Right lung (tissue), 5 donors: ENCODE data around the gene PPP5C. TPM values are rescaled to one million over a fixed set of nuclear protein-coding genes. Genes with fewer than 3 reads are reported as not detected.

Experiments used
- DNase-seq, 2 donors: peaks; one replicate each; pipeline ENCODE4 v3.0.0-alpha.2; 2013
- polyA plus RNA-seq, 5 donors: library from polyadenylated mRNA; unstranded; fragments of 120-200 nt; gene quantifications; one replicate each; pipeline versions ENCODE4 v1.2.1 to v1.2.3, GENCODE V29; 2013; ENCODE audit warnings: inconsistent platforms in 1 of 5, low replicate concordance in 1 of 5; ENCODE audit not compliant: insufficient read length in 5 of 5, insufficient read depth in 1 of 5

Gene PPP5C
- polyA plus RNA-seq, 5 donors: 95.7 to 107 (median 104) TPM

DNA sequence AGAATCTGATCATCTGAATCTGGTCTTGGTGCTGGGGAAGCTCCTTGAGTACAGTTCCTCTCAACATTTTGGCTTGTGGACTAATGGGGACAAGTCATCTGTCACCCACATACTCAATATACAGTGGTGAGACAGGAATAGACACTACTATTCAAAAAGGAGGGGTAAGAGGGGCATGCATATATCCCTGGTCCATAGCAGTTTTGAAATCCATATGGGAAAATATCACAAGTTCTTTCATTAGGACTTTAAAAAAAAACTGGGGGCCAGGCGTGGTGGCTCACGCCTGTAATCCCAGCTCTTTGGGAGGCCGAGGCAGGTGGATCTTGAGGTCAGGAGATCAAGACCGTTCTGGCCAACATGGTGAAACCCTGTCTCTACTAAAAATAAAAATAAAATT lies 20.3 kb upstream of the PPP5C start:
- DNase-seq: no peak

DNA sequence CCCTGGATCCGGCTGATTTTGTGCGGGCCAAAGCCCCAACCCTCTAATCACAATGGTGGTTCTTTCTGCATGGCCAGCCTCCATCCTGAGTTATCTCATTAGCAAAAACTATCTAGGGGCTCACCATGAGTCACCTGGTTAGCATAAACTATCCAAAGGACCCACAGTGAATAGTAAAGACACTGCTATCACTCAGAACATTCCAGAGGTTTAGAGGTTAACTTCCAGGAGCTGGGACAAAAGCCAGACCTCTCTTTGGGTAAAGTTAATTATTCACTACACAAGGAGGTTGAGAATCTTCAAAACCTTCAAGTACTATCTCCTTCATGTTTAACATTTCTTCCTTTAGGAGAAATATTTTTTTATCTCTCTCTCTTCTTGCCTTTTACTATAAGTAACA lies 18.8 kb upstream of the PPP5C start:
- DNase-seq: no peak

DNA sequence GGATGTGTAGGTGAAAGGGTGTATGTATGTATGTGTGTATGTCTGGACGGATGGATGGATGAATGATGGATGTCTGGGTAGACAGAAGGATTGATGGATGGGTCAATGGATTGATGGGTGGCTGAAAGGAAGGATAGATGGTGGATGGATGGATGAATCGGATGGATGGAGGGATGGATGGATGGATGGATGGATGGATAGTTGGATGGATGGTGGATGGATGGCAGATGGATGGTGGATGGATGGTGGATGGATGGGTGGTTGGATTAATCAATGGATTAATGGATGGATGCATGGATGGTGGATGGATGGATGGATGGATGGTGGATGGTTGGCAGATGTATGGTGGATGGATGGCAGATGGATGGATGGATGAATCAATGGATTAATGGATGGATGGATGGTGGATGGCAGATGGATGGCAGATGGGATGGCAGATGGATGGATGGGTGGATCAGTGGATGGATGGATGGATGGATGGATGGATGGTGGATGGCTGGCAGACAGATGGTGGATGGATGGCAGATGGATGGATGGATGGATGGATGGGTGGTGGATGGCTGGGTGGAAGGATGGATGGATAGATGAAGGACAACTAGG lies 16.5 kb upstream of the PPP5C start:
- no peak for DNase-seq

DNA sequence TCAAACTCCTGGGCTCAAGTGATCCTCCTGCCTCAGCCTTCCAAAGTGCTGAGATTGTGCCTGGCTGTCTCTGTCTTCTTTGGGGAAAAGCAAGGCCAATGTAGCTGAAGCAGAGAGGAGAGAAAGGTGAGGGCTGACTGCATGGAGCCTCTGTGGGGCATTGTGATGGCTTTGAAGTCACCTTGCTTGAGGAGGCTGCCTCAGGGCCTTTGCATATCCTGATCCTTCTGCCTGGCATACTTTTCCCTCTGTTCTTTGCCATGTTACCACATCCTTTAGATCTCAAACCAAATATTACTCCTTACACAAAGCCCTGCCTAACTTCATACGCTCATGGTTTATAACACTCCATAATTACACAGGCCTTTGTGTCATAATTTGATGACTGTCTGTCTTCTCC lies 9.4 kb upstream of the PPP5C start:
- no peak for DNase-seq

DNA sequence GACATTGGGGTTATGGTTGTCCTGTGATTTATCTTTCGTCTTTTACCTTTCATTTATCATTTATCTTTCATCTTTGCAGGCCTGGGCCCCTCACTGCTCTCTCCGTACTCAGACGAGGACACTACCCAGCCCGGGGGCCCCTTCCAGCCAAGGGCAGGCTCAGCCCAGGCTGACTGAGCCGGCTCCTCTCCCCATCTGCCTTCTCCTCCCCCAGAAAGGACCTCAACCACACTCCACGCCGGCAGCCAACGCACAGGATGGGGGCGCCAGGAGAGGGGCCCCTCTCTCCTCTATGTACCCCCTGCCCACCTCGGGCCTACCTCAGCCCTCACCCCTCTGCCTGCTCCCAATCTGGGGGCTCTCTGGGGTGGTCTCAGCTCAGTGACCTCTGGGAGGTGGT lies 7.4 kb upstream of the PPP5C start:
- no peak for DNase-seq

DNA sequence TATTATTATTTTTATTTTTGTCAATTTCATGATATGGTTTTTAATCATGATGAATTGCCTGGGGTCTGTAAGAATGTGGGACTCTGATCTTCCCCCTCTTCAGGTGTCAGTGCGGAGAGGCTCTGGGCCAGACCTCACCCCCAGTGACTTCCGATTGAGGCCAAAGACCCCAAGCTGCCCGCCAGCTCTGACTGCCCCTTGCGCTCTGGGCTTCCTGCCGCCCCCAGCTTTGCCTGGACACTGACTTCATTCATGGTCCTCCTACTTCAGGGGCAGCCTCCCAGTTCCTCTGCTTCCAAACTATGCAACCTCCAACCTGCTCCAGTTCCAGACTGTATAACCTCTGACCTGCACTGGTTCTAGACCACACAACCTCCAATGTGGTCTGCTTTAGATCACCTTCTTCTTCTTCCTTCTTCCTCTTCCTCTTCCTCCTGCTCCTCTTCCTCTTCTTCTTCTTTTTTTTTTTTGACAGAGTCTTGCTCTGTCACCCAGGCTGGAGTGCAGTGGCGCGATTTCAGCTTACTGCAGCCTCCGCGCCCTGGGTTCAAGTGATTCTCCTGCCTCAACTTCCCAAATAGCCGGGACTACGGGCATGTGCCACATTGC lies 6.7 kb upstream of the PPP5C start:
- no peak for DNase-seq

DNA sequence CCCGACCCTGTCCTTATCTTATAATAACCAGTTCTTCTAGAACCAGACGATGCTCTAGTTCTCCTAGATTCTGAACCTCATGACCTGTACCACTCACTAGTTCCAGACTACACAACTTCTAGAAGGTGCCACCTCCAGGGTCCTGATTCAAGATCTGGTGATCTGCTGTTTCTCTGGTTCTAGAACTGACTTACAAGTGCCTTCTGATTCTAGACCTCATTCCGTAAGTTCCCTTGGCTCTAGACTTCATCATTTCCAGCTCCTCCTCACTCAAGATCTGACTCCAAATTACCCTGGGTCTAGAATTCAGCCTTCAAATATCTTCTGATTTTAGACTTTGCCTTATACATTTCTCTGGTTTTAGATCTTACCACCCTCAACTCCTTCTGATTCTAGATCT lies 5.0 kb upstream of the PPP5C start:
- no peak for DNase-seq

DNA sequence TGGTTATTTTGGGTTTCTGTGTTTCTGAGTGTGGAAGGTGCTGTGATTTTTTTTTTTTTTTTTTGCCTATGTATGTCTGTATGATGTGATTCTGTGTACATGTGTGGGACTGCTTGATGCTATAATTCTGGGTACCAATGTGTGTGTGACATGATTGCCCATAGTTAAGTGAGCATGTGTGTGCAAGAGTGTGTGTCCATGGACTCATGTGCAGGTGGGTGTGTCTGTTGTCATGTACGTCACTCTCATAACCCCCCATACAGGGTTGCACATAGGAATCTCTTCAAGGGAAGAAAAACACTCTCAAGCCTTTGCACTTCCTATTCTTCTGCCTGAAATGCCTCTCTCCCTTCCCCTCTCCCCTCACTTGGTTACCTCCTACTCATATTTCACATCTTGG lies 2.5 kb upstream of the PPP5C start:
- no peak for DNase-seq

DNA sequence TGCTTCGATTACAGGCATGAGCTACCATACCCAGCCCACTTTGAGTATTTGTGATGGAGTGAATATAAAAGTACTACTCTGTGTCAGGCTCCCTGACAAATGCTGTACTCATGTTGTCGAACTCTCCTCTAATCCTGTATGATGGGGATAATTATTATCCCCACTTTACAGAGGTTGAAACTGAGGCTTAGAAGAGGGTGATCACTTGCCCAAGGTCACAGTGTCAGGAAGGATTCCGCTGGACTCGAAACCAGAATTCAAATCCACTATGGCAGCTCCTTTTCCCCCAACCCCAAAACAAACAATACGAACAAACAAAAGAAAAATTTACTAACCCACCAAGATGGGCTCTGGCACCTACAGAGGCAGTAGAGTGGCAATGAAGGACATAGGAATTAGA lies 1.7 kb upstream of the PPP5C start:
- no peak for DNase-seq

DNA sequence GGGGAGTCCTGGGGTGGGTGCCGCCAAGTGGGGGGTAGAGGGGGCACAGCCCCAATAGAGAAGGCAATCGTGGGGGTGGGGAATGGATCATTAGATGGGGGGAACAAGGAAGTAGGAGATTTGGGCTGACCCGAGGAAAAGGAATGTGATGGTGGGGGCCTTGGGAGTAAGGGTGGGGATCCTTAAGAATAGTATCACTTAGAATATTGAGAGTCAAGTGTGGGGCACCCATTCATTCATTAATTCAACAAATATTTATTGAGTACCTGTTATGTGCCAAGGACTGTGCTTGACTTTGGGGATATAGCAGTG lies 641 bp downstream of the PPP5C start:
- no peak for DNase-seq

DNA sequence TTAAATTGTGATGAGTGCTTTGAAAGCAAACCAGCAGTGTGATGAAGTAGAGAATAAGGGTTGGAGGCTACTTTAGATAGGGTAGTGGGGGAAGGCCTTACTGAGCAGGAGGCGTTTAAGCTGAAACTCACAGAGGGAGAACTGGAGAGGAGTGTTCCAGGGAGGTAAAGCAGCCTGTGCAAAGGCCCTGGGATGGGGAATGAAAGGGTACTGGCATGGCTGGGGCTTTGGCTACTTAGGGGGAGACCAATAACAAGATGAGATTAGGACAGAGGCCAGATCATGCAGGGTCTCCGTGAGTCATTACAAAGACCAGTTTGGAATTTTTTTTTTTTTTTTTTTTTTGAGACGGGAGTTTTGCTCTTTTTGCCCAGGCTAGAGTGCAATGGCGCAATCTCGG lies 1.1 kb downstream of the PPP5C start:
- DNase-seq: no peak

DNA sequence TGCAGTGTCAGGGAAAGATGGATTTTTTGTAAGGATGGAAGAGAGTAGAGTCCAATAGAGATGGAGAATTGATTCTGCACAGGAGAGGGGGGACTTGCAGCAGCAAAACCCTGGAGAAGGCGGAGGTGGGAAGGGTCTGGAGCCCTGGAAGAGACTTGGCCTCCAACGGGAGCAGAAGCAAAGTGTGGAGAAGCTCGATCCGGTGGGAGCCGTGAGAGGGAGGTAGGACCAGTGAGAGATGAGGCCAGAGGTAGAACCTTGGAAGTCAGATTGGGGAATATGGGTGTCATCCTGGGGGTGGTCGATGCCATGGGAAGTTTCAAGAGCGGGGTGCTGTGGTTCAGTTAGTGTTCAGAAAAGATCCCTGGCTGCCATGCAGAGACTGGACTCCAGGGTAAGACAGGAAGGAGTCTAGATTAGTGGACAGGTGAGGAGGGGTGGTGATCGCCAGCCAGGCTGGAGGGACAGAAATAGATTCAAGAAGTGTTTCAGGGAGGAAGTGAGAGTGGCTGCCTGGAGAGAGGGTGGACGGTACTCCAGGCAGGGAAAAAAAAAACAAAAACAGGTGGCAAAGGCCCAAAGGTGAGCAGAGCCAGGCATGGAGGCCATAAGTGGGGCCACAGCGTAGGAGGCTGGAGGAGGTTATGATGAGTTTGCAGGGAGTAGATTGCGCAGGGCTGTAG lies 2.6 kb downstream of the PPP5C start:
- DNase-seq: no peak

DNA sequence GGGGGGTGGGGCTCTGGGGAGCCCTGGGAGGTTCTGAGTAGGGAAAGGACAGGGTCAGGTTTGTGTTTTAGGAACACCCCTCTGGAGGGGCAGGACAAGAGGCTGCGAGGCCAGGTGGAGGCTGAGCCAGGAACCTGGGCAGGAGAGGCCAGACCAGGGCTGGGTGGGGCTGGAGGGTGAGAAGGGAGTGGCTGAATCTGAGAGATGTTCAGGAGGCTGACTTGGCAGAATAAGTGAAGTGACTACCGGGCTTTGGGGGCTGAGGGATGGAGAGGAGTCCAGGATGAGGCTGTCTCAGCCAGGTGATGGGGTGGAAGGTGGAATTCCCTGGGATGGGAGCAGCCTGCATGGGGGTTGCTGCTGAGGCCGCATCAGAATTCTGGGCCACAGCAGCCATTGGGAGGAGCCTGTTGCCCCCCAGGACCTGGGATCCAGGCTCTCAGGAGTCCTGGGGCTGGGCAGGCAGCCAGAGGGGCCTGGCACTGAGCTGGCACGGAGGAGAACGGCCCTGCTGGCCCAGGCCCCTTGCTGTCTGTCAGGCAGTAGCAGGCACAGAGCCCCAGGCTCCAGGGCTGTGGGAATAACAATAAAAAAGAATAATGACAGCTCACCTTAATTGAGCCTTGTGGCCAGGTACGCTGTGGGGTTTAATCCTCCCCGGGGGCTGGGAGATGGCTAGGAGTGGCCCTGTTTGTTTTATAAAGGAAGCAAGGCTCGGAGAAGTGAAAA lies 3.3 kb downstream of the PPP5C start:
- DNase-seq: no peak

DNA sequence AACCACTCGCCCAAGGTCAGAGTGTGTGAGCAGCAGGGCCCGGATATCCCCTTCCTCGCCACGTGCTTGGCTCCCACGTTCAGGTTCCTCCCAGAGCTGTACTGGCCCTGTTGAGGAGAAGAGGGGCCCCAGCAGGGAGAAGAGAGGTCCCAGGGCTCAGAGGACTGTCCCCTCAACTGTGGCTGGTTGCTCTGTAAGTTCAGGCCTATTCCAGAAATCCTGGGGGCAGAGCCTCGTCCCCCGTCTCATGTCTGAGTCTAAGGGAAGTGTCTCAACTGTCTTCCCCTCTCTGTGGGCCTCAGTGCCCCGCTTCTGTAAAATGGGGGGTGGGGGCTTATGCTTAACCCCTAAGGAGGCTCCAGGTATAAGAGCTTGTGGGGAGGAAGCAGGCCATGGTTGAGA lies 3.9 kb downstream of the PPP5C start:
- no peak for DNase-seq

DNA sequence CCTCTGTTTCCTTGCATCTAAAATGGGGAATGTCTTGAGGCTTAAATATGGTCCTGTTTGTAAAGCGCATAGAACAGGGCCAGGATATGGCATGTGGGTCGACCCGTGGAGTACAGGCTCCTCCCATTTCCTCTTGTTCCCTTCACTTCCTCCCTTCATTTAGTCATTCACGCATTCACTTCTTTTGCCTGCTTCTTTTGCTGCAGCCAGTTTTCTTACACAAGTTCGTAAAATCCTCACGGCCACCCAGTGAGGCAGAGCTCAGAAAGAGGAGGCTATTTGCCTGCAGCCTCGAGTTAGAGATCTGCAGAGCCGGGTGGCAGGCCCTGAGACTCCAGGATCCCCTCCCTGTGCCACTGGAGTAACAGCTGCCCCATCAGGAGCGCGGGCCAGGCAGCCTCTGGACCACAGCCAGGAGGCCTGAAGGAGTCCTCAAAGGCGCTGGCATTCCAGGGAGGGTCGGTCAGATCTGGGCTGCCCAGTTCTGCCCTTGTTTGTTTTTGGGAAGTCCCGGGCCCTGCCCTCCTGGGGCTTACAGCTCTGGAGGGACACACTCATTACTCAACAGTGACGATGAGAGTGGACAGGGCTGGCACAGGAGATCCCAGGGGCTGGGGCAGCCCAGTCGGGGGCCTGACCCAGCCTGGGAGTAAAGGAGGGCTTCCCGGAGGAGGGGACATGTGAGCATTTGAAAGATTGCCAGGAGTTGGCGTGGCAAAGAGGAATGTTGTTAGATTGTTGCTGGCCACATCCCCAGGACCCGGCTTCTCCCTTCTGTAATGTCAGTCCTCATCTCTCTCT lies 4.6 kb downstream of the PPP5C start:
- peak in 1 of 2 donors; percentile 40 for DNase-seq

DNA sequence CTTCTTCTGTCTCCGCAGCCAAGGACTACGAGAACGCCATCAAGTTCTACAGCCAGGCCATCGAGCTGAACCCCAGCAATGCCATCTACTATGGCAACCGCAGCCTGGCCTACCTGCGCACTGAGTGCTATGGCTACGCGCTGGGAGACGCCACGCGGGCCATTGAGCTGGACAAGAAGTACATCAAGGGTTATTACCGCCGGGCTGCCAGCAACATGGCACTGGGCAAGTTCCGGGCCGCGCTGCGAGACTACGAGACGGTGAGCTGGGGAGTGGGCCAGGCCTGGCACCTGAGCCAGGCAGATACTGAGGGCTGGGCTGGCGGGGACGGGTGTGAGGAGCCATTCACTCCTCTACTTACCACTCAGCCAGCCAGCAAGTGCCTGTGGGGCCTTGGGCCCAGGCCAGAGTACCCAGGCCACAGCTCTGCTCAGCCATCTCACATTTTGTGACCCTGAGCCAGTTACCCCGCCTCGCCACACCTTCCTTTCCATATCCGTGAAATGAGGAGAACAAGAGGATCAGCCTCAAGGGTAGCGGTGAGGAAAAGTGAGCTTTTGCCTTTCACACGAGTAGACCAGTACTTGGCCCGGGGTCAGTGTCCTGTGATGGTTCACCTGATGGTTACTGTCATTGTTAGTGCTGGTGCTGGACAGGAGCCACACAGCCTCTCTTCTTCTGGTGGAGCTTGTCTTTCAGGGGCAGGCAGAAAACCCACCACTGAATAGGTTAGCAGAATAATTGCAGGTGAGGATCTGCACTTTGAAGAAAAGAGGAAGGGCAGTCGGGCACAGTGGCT lies 7.0 kb downstream of the PPP5C start:
- no peak for DNase-seq

DNA sequence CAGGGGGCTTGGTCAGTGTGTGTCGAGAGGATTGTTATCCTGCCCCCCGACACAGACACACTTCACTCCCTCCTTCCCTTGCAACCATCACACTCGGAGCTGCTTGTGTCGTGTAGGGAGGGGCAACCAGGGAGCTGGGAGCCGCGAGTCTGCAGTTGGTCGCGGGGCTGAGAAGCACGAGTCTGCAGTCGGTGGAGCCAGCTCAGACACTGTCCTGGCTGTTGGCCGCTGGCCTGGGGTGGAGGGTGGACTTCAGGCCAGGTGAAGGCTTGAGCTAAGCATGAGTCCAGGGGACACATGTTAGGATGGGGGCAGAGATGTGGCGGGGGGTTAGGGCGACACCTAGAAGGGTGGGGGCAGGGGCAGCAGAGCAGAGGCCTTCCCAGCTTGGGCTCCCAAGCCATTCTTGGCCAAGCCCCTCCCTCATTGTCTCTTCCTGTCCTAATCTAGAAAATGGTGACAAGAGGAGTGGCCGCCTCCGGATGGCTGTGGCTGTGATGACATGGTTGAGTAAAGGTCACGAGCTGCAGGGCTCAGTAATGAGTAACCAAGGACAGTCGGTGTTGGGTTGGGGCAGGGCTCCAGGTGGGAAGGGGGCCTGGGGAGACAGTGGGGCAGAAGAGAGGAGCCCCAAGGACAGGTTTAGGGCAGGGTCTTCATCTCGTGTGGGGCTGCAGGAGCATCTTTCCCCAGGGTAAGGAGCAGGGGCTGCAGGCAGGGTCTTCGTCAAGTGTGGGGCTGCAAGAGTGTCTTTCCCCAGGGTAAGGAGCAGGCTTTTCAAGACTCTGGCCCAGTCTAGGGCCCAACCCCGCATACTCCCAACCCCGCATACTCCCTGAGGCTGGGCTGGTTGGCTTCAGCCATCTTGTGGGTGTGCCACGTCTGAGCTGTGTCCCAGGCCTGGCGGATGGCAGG lies 8.6 kb downstream of the PPP5C start:
- DNase-seq: no peak

DNA sequence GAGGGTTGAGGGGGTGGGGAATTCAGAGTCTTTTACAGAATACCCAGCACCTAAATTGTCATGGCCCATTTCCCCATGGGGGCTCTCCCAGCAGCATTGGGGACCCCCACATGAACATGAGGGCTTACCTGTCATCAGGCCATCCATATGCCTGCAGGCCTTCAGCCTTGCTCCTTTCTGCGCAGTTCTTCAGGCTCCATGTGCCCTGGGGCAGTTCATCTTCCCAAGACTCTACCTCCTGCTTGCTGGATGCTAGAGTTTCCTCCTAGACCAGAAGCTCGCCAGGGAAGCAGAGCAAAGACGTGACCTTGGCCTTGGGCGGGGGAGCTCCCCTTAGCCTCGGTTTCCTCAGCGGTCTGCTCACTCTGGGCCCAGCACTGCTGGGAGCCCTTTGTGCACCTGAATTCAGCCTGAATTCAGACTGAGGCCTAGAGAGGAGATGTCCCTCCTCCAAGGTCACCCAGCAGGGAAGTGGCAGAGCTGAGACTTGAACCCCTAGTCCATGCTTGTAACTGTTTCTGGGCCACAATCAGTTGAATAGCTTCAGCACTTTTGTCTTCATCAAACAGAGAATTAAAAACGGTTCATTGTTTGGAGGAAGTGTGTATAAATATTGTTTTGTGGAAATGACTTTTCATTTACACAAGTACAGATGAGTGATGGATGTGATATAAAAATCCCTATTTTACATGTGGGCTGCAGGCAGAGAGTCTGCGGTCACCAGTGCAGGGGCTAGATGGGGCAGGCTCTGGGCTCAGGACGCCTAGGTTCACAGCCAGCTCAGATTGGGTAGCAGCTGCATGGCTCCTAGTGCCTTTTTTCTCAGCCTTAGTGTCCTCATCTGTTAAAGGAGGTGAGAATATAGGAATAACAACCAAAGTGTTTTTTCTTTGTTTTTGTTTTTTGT lies 9.5 kb downstream of the PPP5C start:
- DNase-seq: no peak
